HG03175 (cell line): Measurements from ENCODE around the gene CETN1.

ENCODE experiments used
- ATAC-seq: cut with Tn5 transposase; IDR thresholded peaks from one replicate; pipeline ENCODE4 v1.9.1; 2021; ENCODE audit warnings: mild to moderate bottlenecking, moderate library complexity; ENCODE audit not compliant: unreplicated experiment

Gene CETN1

GRCh38 chr18:580154-580553 lies at the start of gene CETN1:
TSS of gene CETN1 (plus strand) at chr18:580380. CDS start at chr18:580409, 29 bp downstream.
- ATAC-seq = no peak

GRCh38 chr18:532018-532417 lies 48.2 kb upstream of the CETN1 start:
- no peak for ATAC-seq

GRCh38 chr18:532632-533031 lies 47.5 kb upstream of the CETN1 start:
- no peak for ATAC-seq

GRCh38 chr18:533995-534601 lies 46.1 kb upstream of the CETN1 start:
- no peak for ATAC-seq

- ATAC-seq = no peak
Measured at GRCh38 chr18:543447-544078, 36.6 kb upstream of the CETN1 start.

GRCh38 chr18:549967-550366 lies 30.2 kb upstream of the CETN1 start:
- ATAC-seq = no peak

GRCh38 chr18:551404-552061 lies 28.6 kb upstream of the CETN1 start:
- peak; percentile 97 for ATAC-seq

GRCh38 chr18:555705-556457 lies 24.3 kb upstream of the CETN1 start:
- ATAC-seq = no peak

- no peak for ATAC-seq
Measured at GRCh38 chr18:564708-565561, 15.2 kb upstream of the CETN1 start.

GRCh38 chr18:565562-566061 lies 14.6 kb upstream of the CETN1 start:
- no peak for ATAC-seq

- no peak for ATAC-seq
Measured at GRCh38 chr18:567122-567521, 13.1 kb upstream of the CETN1 start.

GRCh38 chr18:568731-569130 lies 11.4 kb upstream of the CETN1 start:
- no peak for ATAC-seq

GRCh38 chr18:570256-570655 lies 9.9 kb upstream of the CETN1 start:
- no peak for ATAC-seq

- ATAC-seq = no peak
Measured at GRCh38 chr18:570697-571096, 9.5 kb upstream of the CETN1 start.

GRCh38 chr18:572091-572830 lies 7.9 kb upstream of the CETN1 start:
- no peak for ATAC-seq

GRCh38 chr18:572831-573289 lies 7.3 kb upstream of the CETN1 start:
- no peak for ATAC-seq

- ATAC-seq = no peak
Measured at GRCh38 chr18:573385-573784, 6.8 kb upstream of the CETN1 start.

- no peak for ATAC-seq
Measured at GRCh38 chr18:574149-574860, 5.9 kb upstream of the CETN1 start.
